Activated CD4-positive, alpha-beta T cell treated with anti-CD3 and anti-CD28 coated beads, Interleukin-2, amount 10 ng/mL, durations not matched to agents 7 days and 5 days (primary cell): ENCODE results near the gene PLK2. TPM values are rescaled to one million over a fixed set of nuclear protein-coding genes. Genes with fewer than 3 reads are reported as not detected.

ENCODE experiments used
- CTCF ChIA-PET: fragments of 350-600 bp; sonication (Branson Sonifier 250); formaldehyde crosslinking; loops from one replicate; lab custom pipeline; 2021; ENCODE audit warnings: antibody characterized with exemption; lab: Charles Lee
- POLR2A ChIA-PET: fragments of 350-600 bp; sonication (Branson Sonifier 250); formaldehyde crosslinking; loops from one replicate; lab custom pipeline; 2021; ENCODE audit warnings: antibody characterized with exemption; lab: Charles Lee
- DNase-seq: peaks from one replicate; pipeline ENCODE4 v3.0.0-alpha.2; 2020
- H3K27ac Mint-ChIP-seq: one replicate; pipeline ENCODE4 v1.8.0; 2021; ENCODE audit warnings: mild to moderate bottlenecking, moderate library complexity, mixed read lengths
- H3K27me3 Mint-ChIP-seq: one replicate; pipeline ENCODE4 v1.8.0; 2021; ENCODE audit warnings: mixed read lengths
- H3K36me3 Mint-ChIP-seq: one replicate; pipeline ENCODE4 v1.8.0; 2021; ENCODE audit warnings: low read depth, mixed read lengths
- H3K4me1 Mint-ChIP-seq: one replicate; pipeline ENCODE4 v1.8.0; 2021; ENCODE audit warnings: mixed read lengths
- H3K4me3 Mint-ChIP-seq: one replicate; pipeline ENCODE4 v1.8.0; 2021; ENCODE audit warnings: mild to moderate bottlenecking, moderate library complexity, mixed read lengths
- H3K9me3 Mint-ChIP-seq: one replicate; pipeline ENCODE4 v1.8.0; 2021; ENCODE audit warnings: mixed read lengths
- total RNA-seq, 2 experiments: library from RNA; stranded (reverse); gene quantifications; one replicate each; pipeline ENCODE4 v1.2.3, GENCODE V29; 2021

PLK2 gene
- total RNA-seq, 2 experiments from 2014 or later = 1.6 to 1.7 TPM

DNA sequence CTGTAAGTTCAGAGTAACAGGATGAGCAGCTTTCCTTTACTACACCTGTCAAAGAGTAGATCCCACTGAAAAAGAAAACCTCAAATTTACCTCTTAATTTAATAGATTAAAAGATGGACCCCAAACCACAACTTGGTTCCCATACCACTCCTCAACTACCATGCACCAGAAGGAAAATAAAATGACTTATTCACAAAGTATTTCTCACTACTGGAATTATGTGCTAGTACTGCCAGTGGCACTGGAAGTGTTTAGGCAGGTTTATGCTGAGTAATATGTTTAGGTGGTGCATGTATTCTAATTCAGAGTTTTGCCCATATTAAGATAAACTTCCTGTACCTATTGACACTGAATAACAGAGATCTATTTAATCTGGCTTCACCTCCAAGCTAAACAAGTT is 6.6 kb downstream of the PLK2 start:
- ChIA-PET POLR2A (no interaction called here), CTCF (no interaction called here)
- H3K9me3 Mint-ChIP-seq = no peaks in the 10 kb centered on the region
- no peak overlapping the region for H3K4me3 Mint-ChIP-seq
- H3K27ac Mint-ChIP-seq = no peak overlapping the region
- peaks cover 14% of the 10 kb centered on the region for H3K27me3 Mint-ChIP-seq
- no peak for DNase-seq
- H3K36me3 Mint-ChIP-seq = no peaks in the 10 kb centered on the region
- peaks cover 3% of the 10 kb centered on the region for H3K4me1 Mint-ChIP-seq

DNA sequence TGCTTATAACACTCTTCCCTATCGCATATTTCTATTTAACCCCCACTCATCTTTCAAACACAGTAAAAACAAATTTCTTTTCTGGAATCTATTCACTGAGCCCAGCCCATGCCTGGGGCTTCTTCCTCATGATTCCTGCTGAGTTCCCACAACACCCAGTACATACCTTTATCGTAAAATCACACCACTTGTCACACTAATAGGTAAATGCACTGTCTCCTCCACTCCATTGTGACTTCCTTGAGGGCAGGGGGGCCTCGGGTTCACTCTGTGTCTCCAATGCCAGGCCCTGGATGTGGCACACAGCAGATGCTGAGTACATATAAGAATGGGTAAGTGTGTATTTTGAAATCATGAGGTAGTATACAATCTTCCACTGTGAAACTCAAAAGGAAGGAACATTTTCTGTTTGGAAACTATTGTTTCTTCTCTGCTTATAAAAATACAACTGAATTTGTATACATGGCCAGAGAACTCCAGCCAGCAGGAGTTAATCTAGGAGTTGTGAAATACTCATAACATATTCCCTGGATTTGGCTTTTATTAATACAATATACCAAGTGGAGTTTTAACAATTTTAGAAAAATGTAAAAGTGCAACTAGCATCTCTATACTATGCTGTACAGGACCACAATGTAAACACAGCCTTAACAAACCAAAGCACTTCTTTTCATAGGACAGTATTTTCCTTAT is 7.2 kb downstream of the PLK2 start:
- H3K36me3 Mint-ChIP-seq = no peaks in the 10 kb centered on the region
- no peak for DNase-seq
- no peaks in the 10 kb centered on the region for H3K4me1 Mint-ChIP-seq
- ChIA-PET CTCF (no interaction called here), POLR2A (no interaction called here)
- no peaks in the 10 kb centered on the region for H3K9me3 Mint-ChIP-seq
- peaks cover 8% of the 10 kb centered on the region for H3K27me3 Mint-ChIP-seq
- no peak overlapping the region for H3K4me3 Mint-ChIP-seq
- no peak overlapping the region for H3K27ac Mint-ChIP-seq

- no peak for DNase-seq
- no peak overlapping the region for H3K27ac Mint-ChIP-seq
- POLR2A ChIA-PET = no interaction called here
- no peak overlapping the region for H3K4me3 Mint-ChIP-seq
- CTCF ChIA-PET = interaction anchor here (0.6 kb wide), 1 partner anchor 514 kb away, joined by 3 read pairs; no protein-coding TSS in a partner anchor
- H3K36me3 Mint-ChIP-seq = no peaks in the 10 kb centered on the region
- peaks cover 4% of the 10 kb centered on the region for H3K27me3 Mint-ChIP-seq
- H3K4me1 Mint-ChIP-seq = no peaks in the 10 kb centered on the region
- no peaks in the 10 kb centered on the region for H3K9me3 Mint-ChIP-seq
Observed at GRCh38 chr5:58451732-58452565, 7.9 kb downstream of the PLK2 start.

GRCh38 chr5:58450811-58451629 is 8.9 kb downstream of the PLK2 start:
- Mint-ChIP-seq H3K9me3 (no peaks in the 10 kb centered on the region), H3K27me3 (peaks cover 3% of the 10 kb centered on the region), H3K27ac (no peak overlapping the region), H3K4me3 (no peak overlapping the region), H3K4me1 (no peaks in the 10 kb centered on the region), H3K36me3 (no peaks in the 10 kb centered on the region)
- ChIA-PET CTCF (interaction anchor here (0.6 kb wide), 1 partner anchor 513 kb away, joined by 3 read pairs; no protein-coding TSS in a partner anchor), POLR2A (no interaction called here)
- DNase-seq = no peak

- POLR2A ChIA-PET = no interaction called here
- Mint-ChIP-seq H3K4me1 (no peaks in the 10 kb centered on the region), H3K36me3 (no peaks in the 10 kb centered on the region), H3K4me3 (no peak overlapping the region), H3K27ac (no peak overlapping the region), H3K9me3 (no peaks in the 10 kb centered on the region), H3K27me3 (peaks cover 4% of the 10 kb centered on the region)
- no peak for DNase-seq
- CTCF ChIA-PET = interaction anchor here (1.0 kb wide), 1 partner anchor 14 kb away, joined by 5 read pairs; no protein-coding TSS in a partner anchor
Observed at GRCh38 chr5:58450018-58450417, 9.9 kb downstream of the PLK2 start.

- no peak for DNase-seq
- no peaks in the 10 kb centered on the region for H3K9me3 Mint-ChIP-seq
- no peaks in the 10 kb centered on the region for H3K36me3 Mint-ChIP-seq
- ChIA-PET CTCF (interaction anchor here (2.4 kb wide), 1 partner anchor 14 kb away, joined by 7 read pairs; no protein-coding TSS in a partner anchor), POLR2A (no interaction called here)
- H3K4me3 Mint-ChIP-seq = no peak overlapping the region
- H3K27me3 Mint-ChIP-seq = peaks cover 11% of the 10 kb centered on the region
- no peak overlapping the region for H3K27ac Mint-ChIP-seq
- H3K4me1 Mint-ChIP-seq = no peaks in the 10 kb centered on the region
Observed at GRCh38 chr5:58447226-58447625, 12.7 kb downstream of the PLK2 start.

DNA sequence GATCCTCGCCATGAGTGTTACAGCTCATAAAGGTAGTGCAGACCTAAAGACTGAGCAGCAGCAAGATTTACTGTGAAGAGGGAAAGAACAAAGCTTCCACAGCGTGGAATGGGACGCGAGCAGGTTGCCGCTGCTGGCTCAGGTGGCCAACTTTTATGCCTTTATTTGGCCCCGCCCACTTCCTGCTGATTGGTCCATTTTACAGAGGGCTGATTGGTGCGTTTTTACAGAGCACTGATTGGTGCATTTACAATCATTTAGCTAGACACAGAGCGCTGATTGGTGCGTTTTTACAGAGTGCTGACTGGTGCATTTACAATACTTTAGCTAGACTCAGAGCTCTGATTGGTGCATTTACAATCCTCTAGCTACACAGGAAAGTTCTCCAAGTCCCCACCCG is 13.9 kb downstream of the PLK2 start:
- Mint-ChIP-seq H3K4me3 (no peak overlapping the region), H3K4me1 (no peaks in the 10 kb centered on the region), H3K27me3 (peaks cover 10% of the 10 kb centered on the region), H3K9me3 (no peaks in the 10 kb centered on the region), H3K36me3 (no peaks in the 10 kb centered on the region), H3K27ac (no peak overlapping the region)
- DNase-seq = no peak
- ChIA-PET CTCF (interaction anchor here (0.6 kb wide), 1 partner anchor 10 kb away, joined by 3 read pairs; no protein-coding TSS in a partner anchor), POLR2A (no interaction called here)

DNA sequence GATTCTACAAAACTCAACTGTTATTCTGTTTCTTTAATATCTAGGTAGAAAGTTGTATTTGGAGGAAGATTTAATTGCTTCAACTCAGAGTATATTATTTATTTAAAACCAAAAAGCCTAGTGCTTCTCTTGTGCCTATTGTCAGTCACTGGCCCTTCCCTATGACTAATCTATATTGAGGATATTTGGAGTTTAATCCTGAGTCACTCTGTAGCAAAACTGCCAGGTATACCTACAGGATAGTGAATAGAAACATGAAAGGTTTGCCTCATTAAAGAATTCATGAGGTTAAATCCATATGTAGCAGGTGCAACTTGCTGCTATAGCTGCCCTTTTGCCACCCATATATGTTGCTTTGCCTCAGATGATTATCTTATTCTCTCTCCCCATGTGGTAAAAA is 15.1 kb downstream of the PLK2 start:
- Mint-ChIP-seq H3K27ac (no peak overlapping the region), H3K4me1 (no peaks in the 10 kb centered on the region), H3K9me3 (no peaks in the 10 kb centered on the region), H3K27me3 (peaks cover 10% of the 10 kb centered on the region), H3K4me3 (no peak overlapping the region), H3K36me3 (no peaks in the 10 kb centered on the region)
- ChIA-PET CTCF (no interaction called here), POLR2A (no interaction called here)
- DNase-seq = no peak

- H3K27me3 Mint-ChIP-seq = peaks cover 10% of the 10 kb centered on the region
Observed at GRCh38 chr5:58440901-58441460, 18.9 kb downstream of the PLK2 start.

DNA sequence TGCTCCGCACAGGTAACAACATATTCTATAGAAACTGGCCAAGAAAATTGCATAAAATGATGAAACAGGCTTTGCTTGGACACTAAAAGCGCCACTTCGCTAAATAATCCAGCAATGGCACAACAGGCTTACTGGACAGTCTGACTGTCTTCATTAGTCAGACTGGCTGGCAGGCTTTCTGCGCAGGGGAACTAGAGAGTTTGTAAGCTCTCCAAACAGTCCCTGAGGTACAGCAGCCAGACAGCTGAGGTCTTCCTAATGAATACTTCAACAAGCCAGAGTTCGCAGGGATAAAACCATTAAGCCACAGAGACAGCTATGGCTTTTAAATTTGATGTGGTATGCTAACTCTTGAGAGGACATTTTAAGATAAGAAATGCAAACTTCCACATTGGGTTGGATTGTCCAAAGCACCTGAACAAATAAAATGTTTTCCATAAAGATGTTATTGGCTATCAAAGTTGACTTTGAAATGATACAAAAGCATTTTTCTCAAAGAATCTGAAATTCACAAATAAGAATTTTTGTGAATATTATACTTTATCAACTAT is 20.7 kb downstream of the PLK2 start:
- ChIA-PET CTCF (no interaction called here), POLR2A (no interaction called here)
- H3K4me3 Mint-ChIP-seq = no peak overlapping the region
- no peak for DNase-seq
- H3K36me3 Mint-ChIP-seq = no peaks in the 10 kb centered on the region
- H3K9me3 Mint-ChIP-seq = no peaks in the 10 kb centered on the region
- H3K27me3 Mint-ChIP-seq = peaks cover 7% of the 10 kb centered on the region
- no peaks in the 10 kb centered on the region for H3K4me1 Mint-ChIP-seq
- H3K27ac Mint-ChIP-seq = no peak overlapping the region

More at GRCh38 chr5:58440901-58441460, 18.9 kb downstream of the PLK2 start:
- H3K4me1 Mint-ChIP-seq = no peaks in the 10 kb centered on the region
- no peaks in the 10 kb centered on the region for H3K9me3 Mint-ChIP-seq
- no peak overlapping the region for H3K4me3 Mint-ChIP-seq
- no peaks in the 10 kb centered on the region for H3K36me3 Mint-ChIP-seq
- ChIA-PET CTCF (no interaction called here), POLR2A (no interaction called here)
- no peak overlapping the region for H3K27ac Mint-ChIP-seq
- DNase-seq = no peak

GRCh38 chr5:58437661-58438060 is 22.2 kb downstream of the PLK2 start:
- no peaks in the 10 kb centered on the region for H3K36me3 Mint-ChIP-seq
- no peaks in the 10 kb centered on the region for H3K4me1 Mint-ChIP-seq
- peaks cover 3% of the 10 kb centered on the region for H3K27me3 Mint-ChIP-seq
- ChIA-PET POLR2A (no interaction called here), CTCF (no interaction called here)
- H3K4me3 Mint-ChIP-seq = no peak overlapping the region
- DNase-seq = no peak
- no peaks in the 10 kb centered on the region for H3K9me3 Mint-ChIP-seq
- H3K27ac Mint-ChIP-seq = no peak overlapping the region

DNA sequence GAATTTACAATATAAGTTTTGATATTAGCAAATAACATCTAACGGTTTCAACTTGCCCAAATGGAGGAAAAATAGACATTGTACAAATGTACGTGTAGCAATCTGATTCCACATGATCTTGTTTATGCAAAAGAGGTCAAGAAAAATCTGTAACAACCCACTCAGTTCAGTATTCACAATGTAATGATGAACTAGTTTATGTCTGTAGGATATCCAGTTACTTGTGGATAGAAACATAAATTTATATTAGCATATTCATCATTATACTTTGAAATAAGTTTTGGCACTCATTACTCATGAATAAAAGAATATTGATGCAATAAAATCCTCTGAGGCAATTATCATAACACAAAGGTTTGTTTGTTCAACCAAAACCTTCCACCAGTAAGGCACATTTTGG is 28.1 kb downstream of the PLK2 start:
- ChIA-PET POLR2A (no interaction called here), CTCF (no interaction called here)
- Mint-ChIP-seq H3K36me3 (no peaks in the 10 kb centered on the region), H3K27ac (no peak overlapping the region), H3K4me1 (no peaks in the 10 kb centered on the region), H3K27me3 (peaks cover 3% of the 10 kb centered on the region), H3K9me3 (no peaks in the 10 kb centered on the region), H3K4me3 (no peak overlapping the region)
- no peak for DNase-seq
